ENCODE measurements around the gene TMEM128. TPM values are rescaled to one million over a fixed set of nuclear protein-coding genes. Genes with fewer than 3 reads are reported as not detected.

The TMEM128 gene
- total and polyA plus RNA-seq, 2 of the 13 experiments (the other 11 are each of a cell fraction or from before 2014, with no cell fraction given) = 19.4 to 27.9 TPM

- TF ChIP-seq ZFY (CRISPR knock-in tag; IDR thresholded peaks at IDR 0.05) = 0 out of 2 replicates have a peak, but pooled peaks have one; percentile 28
- 0 out of 2 replicates have a peak, but pooled peaks have one; percentile 22 for TF ChIP-seq THRA (CRISPR knock-in tag; IDR thresholded peaks at IDR 0.05; ENCODE audit: borderline replicate concordance)
- 0 out of 2 replicates have a peak, but pooled peaks have one; percentile 47 for TF ChIP-seq IRF2 (CRISPR knock-in tag; IDR thresholded peaks at IDR 0.05)
- TF ChIP-seq ZBTB7B (CRISPR knock-in tag; IDR thresholded peaks at IDR 0.05) = peak; percentile 50; the same call in 1 of the 2 replicates
- peak; percentile 73 for TF ChIP-seq MED13 (CRISPR knock-in tag; IDR thresholded peaks at IDR 0.05)
- TF ChIP-seq ZNF710 (CRISPR knock-in tag; IDR thresholded peaks at IDR 0.05; ENCODE audit: borderline replicate concordance) = peak; percentile 52; the same call in 1 of the 2 replicates
- peak; percentile 74 for TF ChIP-seq ZGPAT (CRISPR knock-in tag; IDR thresholded peaks at IDR 0.05)
- peak; percentile 70 for TF ChIP-seq HDAC2 (CRISPR knock-in tag; IDR thresholded peaks at IDR 0.05)
- TF ChIP-seq PATZ1 (CRISPR knock-in tag; IDR thresholded peaks at IDR 0.05) = peak; percentile 34; the same call in 1 of the 2 replicates
- peak; percentile 60 for TF ChIP-seq SAP130 (CRISPR knock-in tag; IDR thresholded peaks at IDR 0.05; ENCODE audit: low read depth)
- peak; percentile 77 for TF ChIP-seq FOXA3 (CRISPR knock-in tag; IDR thresholded peaks at IDR 0.05)
- peak; percentile 50; the same call in 1 of the 2 replicates for TF ChIP-seq TBX2 (CRISPR knock-in tag; IDR thresholded peaks at IDR 0.05; ENCODE audit: borderline replicate concordance)
- peak; percentile 58 for TF ChIP-seq GATAD2A (CRISPR knock-in tag; IDR thresholded peaks at IDR 0.05)
- peak; percentile 73; the same call in 1 of the 2 replicates for TF ChIP-seq AHDC1 (CRISPR knock-in tag; IDR thresholded peaks at IDR 0.05; ENCODE audit: borderline replicate concordance)
Measured at GRCh38 chr4:4188557-4188956, 59.5 kb downstream of the TMEM128 start (continued).

Data from HepG2 (cell line).